HG03439 (cell line): ENCODE results near the gene TMEM119.
"Not testable (repeated sequence)": the region's sequence is repeated elsewhere in the genome, so short reads cannot be mapped to it uniquely, and the experiment has no call there.

Experiments used
- ATAC-seq: cut with Tn5 transposase; IDR thresholded peaks from one replicate; pipeline ENCODE4 v1.9.1; 2021; ENCODE audit warnings: mild to moderate bottlenecking, moderate library complexity; ENCODE audit not compliant: unreplicated experiment

The TMEM119 gene

DNA sequence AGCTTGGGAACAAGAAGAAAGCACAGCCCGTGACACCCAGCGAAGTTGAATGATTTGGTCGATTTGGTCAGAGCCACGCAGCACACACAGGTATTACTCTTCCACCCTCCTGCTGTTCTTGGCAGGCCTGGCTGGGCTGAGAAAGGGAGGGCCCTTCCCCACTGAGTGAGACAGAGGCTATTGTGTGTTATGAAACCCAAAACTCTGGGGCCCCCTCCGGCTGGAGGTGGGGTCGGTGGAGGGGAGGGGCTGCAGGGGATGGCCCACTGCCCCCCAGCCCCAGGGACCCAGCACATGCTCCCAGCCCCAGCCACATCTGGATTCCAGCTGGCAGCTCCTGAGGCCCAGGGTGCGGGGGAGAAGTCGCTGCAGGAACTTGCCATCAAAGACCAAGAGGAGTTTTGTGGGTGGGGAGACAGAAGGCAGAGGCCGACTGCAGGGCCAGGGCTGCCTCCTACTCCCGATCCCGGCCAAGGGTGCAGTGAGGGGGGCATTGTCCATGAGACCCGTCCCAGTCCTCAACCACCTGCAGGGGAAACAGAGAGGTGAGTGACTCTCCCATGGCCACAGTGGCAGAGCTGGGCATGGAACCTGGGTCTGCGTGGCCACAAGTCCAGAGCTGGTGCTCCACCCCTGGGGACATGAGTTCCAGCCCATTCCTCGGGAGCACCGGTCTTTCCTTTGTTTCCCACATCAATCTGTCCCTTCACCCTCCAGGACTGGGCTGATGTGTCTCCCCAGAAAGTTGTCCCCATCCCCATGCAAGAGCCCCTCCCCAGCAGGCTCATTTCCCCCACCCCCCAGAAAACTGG is 8.7 kb downstream of the TMEM119 start:
- ATAC-seq: no peak

DNA sequence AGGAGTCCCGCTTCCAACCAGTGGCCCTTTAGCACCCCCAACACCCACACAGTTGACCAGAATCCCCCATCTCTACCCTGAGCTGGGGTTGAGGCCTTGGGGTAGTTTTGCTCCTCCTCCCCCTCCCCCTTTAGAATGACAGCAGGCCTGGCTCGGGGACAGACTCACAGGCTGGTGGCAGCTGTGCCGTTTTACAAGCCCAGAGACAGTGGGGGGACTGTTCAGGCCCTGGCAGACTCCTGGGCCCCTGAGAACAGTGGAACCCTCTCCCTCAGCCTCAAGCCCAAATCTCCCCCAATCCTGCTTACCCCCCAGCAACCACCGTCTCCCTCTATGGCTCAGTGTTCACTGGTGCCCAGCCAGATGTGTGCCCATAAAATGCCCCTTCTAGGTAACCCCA is 10.1 kb downstream of the TMEM119 start:
- no peak for ATAC-seq

DNA sequence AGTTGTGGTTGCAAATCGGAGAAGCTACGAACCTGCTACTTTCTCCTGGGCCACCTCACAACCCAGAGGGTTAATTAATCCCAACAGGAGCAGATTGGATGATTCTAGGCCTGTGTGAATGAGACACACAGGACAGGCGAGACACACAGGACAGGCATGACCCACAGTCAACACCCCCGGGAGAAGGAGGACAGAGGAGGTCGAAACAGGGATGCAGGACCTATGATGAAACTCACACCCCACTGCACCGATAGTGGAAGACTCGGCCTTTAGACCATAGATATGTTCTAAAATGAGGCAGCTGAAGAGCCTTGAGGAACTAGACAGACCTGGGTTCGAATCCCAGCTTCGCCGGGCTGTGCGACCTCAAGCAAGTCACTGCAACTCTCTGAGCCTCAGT is 11.6 kb downstream of the TMEM119 start:
- ATAC-seq: no peak

DNA sequence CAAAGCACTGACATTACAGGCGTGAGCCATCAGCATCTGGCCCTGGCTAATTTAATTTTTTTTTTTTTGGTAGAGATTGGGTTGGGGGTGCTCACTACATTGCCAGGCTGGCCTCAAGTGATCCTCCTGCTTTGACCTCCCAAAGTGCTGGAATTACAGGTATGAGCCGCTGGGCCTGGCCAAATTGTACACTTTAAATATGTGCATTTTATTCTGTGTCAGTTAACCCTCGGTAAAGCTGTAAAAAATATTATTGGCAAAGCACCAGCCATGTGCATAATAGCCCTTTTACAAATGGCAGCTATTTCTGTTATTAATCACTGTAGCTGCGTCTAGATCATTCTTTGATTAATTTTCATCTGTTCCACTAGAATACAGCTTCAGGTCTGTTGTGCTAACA is 12.0 kb downstream of the TMEM119 start:
- ATAC-seq: no peak

DNA sequence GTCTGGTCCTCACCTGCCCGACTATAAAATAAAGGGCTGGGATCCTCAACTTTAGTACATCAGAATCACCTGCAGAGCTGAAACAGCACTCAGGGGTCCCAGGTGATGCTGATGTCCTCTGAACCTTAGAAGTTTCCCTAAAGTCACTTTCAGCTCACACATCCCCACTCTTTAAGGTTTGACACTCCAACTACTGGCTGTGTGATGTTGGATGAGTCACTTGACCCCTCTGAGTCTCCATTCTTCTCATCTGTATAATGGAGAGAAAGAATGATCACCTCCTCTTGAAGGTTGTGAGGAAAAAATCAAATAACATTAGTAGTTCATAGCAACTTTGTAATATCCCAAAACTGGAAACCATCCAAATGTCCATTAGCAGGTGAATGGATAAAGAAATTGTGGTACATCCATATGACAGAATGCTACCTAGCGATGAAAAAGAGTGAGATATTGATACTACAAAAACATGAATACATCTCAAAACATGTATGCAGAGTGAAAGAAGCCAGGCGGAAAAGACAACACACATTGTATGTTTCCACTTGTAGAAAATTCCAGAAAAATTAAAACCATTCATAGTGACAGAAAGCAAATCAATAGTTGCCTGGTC is 13.3 kb downstream of the TMEM119 start:
- ATAC-seq: no peak

DNA sequence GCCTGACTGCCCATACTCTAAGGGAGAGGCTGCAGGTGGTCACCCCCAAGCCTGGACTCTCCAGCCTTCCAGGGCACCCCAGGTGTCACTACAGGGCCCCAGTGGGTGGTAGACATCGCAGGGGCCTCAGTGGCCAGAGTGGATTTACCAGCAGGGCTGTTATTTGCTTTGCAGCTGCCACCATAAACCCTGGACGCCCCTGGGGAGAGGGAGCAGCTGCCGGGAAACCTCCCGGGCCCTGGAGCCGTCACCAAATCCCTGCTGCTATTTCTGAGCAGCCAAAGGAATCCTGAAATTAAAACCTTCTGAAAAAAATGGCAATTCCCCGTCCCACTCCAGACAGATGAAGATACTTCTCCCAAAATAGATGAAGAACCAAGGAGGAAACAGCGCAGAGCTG is 13.9 kb downstream of the TMEM119 start:
- no peak for ATAC-seq

DNA sequence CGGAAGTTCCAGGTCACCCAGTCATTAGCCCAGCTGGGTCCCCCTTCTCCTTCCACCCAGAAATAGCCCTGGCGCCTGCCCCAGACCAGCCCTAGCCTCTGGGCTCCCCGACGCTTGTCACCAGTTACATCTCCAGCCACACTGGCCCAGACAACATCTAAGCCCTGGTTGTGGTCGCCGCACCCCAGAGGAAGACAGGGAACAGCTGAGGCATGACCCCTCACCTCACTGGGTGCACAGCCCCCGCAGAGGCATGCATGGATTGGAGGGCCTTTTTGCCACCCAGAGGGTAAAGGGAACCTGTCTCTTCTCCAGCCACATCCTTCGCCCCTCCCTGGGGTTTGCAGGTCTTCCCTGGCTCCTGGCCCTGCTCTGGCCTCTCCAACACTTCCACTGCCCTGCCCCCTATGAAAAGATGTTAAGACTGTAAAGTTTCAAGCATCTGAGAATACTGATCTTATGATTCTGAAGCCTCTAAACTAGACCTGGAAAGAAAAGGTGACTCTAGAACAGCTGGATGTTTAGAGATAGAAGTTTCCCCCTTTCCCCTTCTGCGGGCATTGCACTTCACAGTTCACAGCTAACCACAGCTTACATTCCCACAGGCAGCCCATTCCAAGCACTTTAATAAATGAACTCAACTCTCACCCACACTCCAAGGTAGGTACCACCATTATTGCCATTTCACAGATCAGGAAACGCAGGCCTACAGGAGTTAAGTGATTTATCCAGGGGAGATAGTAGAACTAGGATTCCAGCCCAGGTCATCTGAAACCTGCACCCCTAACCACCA is 14.7 kb downstream of the TMEM119 start:
- no peak for ATAC-seq

DNA sequence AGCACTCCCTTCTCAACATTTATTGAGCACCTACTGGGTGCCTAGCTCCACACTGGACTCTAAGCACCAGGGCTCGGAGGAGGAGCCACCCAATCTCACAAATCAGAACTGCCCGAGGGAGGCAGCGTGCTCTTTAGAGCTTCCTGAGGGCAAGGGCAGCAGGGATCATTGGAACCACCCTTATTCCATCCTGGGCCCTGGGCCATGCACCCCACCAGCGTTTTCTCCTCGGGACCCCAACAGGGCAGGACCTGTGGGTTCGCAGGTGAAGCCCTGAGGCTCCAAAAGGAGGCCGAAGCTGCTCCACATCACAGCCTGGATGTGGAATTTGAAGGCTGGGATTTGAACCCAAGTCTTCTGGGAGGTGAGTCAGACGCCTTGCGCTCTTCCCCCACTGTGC is 15.4 kb downstream of the TMEM119 start:
- no peak for ATAC-seq

DNA sequence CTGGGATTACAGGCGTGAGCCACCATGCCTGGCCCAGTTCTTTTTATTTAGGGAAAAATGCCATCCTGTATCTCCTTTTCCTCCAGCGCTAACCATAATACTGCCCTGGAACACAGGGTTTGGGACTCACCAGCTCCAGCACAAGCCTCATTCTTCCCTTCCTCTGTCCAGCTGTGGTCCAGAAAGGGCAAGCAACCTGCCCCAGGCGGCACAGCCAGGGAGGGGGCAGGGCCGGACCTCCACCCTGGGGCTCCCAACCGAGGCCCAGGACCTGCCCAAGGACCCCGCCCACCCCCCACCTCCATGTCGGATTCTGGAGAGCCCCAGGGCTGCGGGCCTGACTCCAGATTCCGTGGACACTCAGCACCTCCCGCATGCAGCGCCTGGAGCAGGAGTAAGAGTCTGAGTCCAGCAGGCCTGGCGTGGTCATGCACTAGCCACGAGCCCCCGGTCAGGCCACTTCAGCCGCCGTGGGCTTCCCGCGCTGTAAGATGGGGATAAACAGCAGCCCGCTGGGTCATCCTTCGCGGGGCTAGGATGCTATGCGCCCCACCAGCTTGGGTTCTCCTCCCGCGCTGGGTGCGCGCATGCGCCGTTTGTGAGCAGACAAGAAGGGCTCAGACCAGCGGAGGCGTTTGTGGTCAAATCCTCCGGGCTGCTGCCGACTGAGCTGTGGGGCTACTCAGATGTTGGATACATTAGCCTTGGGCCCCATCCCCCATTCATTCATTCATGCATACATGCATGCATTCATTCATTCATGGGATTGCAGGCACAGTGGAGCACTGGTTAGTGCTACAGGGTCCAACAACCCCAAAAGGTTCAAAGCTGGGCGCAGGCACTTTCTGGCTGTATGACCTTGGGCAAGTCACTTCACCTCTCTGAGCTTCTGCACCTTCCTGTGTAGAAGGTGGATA is 16.3 kb downstream of the TMEM119 start:
- ATAC-seq: no peak

DNA sequence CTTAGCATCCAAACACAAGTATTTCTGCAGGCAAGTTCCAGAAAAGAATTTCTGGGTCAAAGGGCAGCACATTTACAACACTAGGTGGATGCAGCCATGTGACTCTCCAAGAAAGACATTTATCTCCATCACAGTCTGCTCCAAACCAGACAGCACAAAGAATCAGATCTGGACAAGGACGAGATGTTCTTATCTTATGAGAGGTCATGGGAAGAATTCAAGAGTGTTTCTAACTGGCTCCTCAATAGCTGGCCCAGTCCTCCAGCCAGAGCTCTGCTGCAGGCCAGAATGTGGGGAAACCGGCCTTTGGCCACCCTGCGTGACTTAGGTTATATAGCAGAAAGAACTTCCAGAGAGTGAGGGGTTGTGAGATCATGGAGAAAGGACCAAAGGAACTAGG is 17.4 kb downstream of the TMEM119 start:
- ATAC-seq: no peak

DNA sequence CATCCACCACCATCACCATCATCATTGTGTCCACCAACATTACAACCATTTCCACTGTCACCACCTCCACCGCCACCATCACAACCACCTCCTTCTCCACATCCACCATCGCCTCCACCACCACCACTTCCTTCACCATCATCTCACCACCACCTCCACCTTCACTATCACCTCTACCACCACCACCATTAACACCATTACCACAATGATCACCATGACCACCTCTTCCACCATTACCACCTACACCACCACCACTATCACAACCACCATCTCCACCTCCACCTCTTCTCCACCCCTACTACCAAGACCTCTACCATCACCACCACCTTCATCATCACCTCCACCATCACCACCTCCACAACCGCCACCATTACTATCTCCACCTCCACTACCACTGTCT is 19.1 kb downstream of the TMEM119 start:
- ATAC-seq: no peak

DNA sequence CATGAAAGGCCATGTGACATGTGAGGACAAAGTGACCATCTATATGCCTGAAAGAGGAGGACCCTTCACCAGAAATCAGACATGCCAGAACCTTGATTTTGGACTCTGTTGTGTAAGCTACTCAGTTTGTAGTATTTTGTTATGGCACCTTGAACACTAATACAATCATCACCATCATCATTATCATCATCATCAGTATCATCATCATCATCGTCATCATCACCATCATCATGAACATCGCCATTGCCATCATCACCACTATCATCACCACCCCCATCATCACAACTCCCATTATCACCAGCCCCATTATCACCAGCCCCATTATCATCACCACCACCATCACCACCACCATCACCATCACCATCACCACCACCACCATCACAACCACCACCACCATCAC is 19.6 kb downstream of the TMEM119 start:
- no peak for ATAC-seq

DNA sequence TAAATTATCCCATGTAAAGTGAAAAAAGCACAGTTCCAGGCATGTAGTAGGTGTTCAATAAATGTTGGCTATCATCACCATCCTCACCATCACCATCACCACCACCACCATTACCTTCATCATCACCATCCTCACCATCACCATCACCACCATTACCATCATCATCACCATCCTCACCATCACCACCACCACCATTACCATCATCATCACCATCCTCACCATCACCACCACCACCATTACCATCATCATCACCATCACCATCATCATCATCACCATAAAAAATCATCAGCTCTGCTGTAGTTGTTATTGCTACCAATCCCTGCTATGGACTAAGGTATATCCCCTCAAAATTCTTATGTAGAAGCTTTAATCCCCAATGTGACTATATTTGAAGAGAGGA is 20.4 kb downstream of the TMEM119 start:
- no peak for ATAC-seq

DNA sequence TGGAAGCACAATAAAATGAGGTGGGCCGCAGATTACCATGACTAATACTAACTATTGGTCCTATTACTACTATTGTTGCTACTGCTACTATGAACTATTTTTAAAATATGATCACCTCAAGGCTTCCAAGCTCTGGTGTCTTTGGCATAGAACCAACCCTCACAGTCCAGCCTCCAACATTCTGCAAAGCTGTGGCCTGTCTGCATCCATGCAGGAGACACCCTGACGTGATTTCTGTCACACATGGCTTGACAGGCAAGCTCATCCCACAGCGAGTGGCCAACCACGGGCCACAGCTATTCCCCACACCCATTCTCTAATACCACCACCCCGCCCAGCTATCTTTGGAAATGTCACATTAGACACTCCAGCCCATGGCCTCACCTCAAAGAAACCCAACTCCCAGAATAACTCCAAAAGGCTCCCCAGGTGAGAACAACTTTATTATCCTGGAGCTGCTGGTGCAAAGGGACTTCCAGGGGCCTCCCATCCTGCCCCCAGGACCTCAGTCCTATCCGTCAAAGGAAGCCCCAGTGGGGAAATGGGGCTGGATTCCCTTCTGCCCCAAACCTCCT is 21.1 kb downstream of the TMEM119 start:
- ATAC-seq: no peak

DNA sequence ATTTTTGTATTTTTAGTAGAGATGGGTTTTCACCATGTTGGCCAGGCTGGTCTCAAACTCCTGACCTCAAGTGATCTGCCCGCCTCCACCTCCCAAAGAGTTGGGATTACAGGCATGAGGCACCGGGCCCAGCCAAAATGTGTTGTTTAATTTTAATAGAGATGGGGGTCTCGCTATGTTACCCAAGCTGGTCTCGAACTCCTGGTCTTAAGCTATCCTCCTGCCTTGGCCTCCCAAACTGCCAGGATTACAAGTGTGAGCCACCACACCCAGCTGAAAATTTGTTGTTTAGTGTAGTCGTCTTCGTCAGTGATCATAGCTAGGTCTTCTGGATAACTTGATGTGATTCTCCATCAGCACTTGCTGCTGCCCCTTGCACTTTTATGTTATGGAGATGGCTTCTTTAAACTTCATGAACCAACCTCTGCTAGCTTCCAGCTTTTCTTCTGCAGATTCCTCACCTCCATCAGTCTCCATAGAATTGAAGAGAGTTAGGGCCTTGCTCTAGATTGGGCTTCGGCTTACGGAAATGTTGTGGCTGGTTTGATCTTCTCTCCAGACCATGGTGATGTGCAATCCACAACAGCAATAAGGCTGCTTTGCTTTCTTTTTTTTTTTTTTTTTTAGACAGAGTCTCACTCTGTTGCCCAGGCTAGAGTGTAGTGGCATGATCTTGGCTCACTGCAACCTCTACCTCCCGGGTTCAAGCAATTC is 22.5 kb downstream of the TMEM119 start:
- ATAC-seq: no peak

DNA sequence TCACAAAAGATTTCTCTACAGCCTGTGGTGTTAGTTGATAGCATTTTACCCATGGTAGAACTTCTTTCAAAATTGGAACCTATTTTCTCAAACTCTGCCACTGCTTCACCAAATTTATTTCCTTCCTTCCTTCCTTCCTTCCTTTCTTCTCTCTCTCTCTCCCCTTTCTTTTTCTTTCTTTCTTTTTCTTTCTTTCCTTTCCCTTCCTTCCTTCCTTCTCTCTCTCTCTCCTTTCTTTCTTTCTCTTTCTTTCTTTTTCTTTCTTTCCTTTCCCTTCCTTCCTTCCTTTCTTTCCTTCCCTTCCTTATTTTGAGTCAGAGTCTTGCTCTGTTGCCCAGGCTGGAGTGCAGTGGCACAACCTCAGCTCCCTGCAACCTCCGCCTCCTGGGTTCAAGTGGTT is 23.6 kb downstream of the TMEM119 start:
- ATAC-seq: not testable (repeated sequence)

DNA sequence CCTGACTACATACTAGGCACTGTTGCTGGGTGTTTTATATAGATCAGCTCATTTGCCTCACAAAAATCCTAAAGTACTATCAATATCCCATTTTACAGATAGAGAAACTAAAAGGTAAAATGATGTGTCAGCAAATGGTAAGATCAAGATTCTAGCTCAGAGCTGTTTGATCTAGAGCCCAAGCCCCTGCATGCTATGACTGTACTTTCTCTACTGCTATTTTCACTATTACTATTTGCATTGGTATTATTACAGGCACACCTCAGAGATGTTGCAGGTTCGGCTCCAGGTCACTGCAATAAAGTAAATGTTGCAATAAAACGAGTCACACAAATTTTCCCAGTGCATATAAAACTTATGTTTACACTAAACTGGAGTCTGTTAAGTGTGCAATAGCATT is 24.6 kb downstream of the TMEM119 start:
- peak; percentile 28 for ATAC-seq

DNA sequence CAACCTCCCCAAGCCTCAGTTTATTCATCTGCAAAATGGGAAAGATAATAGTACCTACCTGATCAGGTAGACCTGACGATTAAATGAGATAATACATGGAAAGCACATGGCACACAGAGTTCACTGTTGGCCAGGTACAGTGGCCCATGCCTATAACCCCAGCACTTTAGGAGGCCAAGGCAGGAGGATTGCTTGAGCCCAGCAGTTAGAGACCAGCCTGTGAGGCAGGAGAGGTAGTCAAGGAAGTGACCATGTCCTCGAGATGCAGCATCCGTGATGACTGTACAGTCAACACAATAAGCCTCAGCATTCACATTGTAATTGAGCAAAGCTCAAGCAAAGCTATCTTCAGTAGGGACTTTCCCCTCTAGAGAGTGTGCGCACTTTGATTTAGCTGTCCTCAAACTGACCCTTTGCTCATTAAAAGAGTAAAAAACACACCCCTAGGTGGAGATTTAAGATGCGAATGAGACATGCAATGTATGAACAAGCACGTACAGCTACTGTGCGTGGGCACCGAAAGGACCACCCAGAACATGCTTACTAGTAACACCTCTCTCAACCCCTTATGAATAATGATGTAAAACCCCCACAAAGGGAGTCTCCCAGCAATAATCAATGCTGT is 25.6 kb downstream of the TMEM119 start:
- ATAC-seq: peak; percentile 36

DNA sequence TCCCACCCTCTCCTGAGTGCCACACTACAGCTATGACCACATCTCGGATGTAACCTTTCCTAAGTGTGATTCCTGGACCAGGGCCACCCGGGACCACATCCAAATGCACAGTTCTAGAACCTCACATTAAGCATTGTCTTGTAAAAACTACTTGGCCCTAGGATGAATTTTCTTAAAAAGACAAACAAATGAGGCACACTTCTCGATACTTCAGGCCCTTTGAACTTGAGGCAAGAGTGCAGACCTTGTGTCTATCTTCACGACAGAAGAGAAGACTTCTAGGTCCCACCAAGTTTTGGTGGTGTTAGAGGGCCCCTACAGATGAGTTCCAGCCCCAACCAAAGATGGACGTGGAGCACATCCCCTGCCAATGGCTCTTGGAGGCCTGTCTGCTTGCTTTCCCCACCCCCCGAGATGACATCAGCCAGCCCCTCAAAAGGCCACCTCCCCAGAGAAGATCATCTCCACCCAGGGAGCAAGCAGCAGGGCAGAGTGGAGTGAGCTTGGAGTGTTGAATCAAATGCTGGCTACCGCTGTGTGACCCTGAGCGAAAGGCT is 26.2 kb downstream of the TMEM119 start:
- no peak for ATAC-seq
